RWPE2 (cell line): ENCODE results near the gene PEX6.

Experiments
- ATAC-seq: fragments of 200-7000 bp; cut with Tn5 transposase; 3 replicates; pipeline ENCODE4 v1.9.1; 2021; ENCODE audit warnings: low read depth
- DNase-seq: peaks from one replicate; pipeline ENCODE4 v3.0.0-alpha.2; 2020; ENCODE audit warnings: low spot score
- H3K27ac ChIP-seq: fragments of 450-650 bp; 2 replicates; pipeline ENCODE4 v1.5.1; 2017; ENCODE audit warnings: mild to moderate bottlenecking; ENCODE audit not compliant: poor library complexity, severe bottlenecking
- H3K27me3 ChIP-seq: fragments of 250-450 bp; sonication (Bioruptor Pico); 2 replicates; pipeline ENCODE4 v1.5.1; 2021; ENCODE audit warnings: mild to moderate bottlenecking, moderate library complexity; ENCODE audit not compliant: insufficient read depth, poor library complexity, severe bottlenecking
- H3K36me3 ChIP-seq: fragments of 250-450 bp; sonication (Bioruptor Pico); 2 replicates; pipeline ENCODE4 v1.5.1; 2020; ENCODE audit warnings: low read depth, mild to moderate bottlenecking, moderate library complexity
- H3K4me1 ChIP-seq: fragments of 250-450 bp; sonication (Bioruptor Pico); 2 replicates; pipeline ENCODE4 v1.5.1; 2021; ENCODE audit warnings: mild to moderate bottlenecking, moderate library complexity; ENCODE audit not compliant: insufficient read depth, poor library complexity, severe bottlenecking
- H3K4me3 ChIP-seq: fragments of 250-450 bp; sonication (Bioruptor Pico); 2 replicates; pipeline ENCODE4 v1.5.1; 2021; ENCODE audit warnings: mild to moderate bottlenecking, moderate library complexity; ENCODE audit not compliant: severe bottlenecking
- H3K9me3 ChIP-seq: fragments of 250-450 bp; sonication (Bioruptor Pico); 2 replicates; pipeline ENCODE4 v1.5.1; 2021; ENCODE audit warnings: mild to moderate bottlenecking, moderate library complexity; ENCODE audit not compliant: severe bottlenecking
- TF ChIP-seq, protein P1 (sequence below): fragments of 450-650 bp; IDR thresholded peaks from one replicate; pipeline ENCODE4 v1.5.1; 2017; ENCODE audit warnings: mild to moderate bottlenecking, moderate library complexity; ENCODE audit not compliant: poor library complexity, severe bottlenecking

The PEX6 gene

DNA sequence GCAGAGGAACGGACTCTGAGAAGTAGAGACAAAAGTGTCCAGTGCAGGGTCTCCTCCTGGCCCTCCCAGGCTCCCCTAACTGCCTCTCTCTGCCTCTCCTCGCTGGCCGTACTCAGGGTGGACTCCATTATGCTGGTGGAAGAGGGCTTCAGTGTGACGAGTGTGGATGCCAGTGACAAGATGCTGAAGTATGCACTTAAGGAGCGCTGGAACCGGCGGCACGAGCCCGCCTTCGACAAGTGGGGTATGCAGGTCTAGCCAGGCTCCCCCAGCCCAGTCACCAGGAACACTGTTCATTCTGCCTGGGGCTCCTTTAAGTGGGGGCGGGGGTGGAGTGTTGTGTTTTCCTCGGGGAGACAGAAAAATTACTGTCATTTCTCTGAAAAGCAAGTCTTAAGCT lies 16.9 kb downstream of the PEX6 start:
- ATAC-seq = no peak
- no peaks in the 10 kb centered on the region for H3K36me3 ChIP-seq
- no peaks in the 10 kb centered on the region for H3K4me1 ChIP-seq
- H3K27ac ChIP-seq = no peak overlapping the region
- no peak for DNase-seq
- no peak overlapping the region for H3K4me3 ChIP-seq
- no peaks in the 10 kb centered on the region for H3K27me3 ChIP-seq
- H3K9me3 ChIP-seq = no peaks in the 10 kb centered on the region
- TF ChIP-seq, protein P1, sequence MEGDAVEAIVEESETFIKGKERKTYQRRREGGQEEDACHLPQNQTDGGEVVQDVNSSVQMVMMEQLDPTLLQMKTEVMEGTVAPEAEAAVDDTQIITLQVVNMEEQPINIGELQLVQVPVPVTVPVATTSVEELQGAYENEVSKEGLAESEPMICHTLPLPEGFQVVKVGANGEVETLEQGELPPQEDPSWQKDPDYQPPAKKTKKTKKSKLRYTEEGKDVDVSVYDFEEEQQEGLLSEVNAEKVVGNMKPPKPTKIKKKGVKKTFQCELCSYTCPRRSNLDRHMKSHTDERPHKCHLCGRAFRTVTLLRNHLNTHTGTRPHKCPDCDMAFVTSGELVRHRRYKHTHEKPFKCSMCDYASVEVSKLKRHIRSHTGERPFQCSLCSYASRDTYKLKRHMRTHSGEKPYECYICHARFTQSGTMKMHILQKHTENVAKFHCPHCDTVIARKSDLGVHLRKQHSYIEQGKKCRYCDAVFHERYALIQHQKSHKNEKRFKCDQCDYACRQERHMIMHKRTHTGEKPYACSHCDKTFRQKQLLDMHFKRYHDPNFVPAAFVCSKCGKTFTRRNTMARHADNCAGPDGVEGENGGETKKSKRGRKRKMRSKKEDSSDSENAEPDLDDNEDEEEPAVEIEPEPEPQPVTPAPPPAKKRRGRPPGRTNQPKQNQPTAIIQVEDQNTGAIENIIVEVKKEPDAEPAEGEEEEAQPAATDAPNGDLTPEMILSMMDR = no peak

- DNase-seq (no peak), ATAC-seq (no peak; the same call in 1 of the 3 replicates)
- H3K4me1 ChIP-seq = no peaks in the 10 kb centered on the region
- H3K27ac ChIP-seq = no peak overlapping the region
- TF ChIP-seq, protein P1 = no peak
- no peaks in the 10 kb centered on the region for H3K27me3 ChIP-seq
- no peaks in the 10 kb centered on the region for H3K36me3 ChIP-seq
- no peaks in the 10 kb centered on the region for H3K9me3 ChIP-seq
- H3K4me3 ChIP-seq = peak overlapping the region; percentile 37
Measured at GRCh38 chr6:42961020-42961470, 17.9 kb downstream of the PEX6 start.

DNA sequence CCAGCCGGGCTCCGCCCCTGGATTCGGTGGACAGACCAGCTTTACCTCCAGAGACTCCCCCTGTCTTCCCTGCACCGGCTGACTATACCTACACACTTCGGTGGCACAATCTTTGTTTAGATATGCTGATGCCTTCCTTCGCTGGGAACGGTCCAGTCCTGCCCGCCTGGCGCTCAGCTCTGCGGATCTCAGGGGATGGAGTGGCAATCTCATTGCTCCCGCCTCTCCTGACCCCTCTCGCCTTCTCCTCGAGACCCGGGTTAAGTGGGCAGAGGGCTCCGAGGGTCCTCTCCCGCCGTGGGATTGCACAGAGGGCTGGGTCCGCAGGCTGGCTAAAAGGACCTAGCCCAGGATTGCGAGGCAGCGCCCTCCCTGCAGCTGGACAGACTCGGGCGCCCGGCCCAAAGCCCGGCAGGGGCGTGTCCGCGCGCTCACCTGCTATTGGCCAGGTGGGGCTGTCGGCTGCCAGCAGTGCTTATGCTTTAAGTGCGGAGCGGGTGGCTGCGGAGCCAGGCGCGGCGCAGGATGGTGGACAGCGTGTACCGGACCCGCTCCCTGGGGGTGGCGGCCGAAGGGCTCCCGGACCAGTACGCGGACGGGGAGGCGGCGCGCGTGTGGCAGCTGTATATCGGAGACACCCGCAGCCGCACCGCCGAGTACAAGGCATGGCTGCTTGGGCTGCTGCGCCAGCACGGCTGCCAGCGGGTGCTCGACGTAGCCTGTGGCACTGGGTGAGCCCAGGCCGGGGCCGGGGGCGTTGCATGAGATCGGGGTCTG lies 18.6 kb downstream of the PEX6 start, which contains the start of gene GNMT:
TSS of gene GNMT (plus strand) at position 512 of the 777 bp plus-strand sequence. CDS start at position 526, 14 bp downstream.
- TF ChIP-seq, protein P1 = no peak
- DNase-seq = peak; percentile 81
- H3K9me3 ChIP-seq = no peaks in the 10 kb centered on the region
- H3K27ac ChIP-seq = no peak within 1 kb of the TSS
- ATAC-seq = peak; percentile 89
- H3K27me3 ChIP-seq = no peaks in the 10 kb centered on the region
- H3K4me3 ChIP-seq = peak within 1 kb of the TSS; percentile 37
- H3K4me1 ChIP-seq = no peaks in the 10 kb centered on the region
- no peaks in the 10 kb centered on the region for H3K36me3 ChIP-seq

DNA sequence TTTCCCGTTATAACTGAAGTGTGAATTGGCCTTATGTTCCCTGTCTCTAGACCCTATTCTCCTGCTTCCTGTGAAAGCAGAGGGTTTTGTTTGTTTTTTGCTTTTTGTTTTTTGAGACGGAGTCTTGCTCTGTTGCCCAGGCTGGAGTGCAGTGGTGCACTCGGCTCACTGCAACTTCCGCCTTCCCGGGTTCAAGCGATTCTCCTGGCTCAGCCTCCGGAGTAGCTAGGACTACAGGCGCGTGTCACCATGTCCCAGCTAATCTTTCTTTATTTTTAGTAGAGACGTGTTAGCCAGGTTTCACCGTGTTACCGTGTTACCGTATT lies 19.1 kb downstream of the PEX6 start:
- Histone ChIP-seq H3K9me3 (no peaks in the 10 kb centered on the region), H3K4me3 (peak overlapping the region; percentile 37)
- ATAC-seq = no peak

More for the DNA sequence above, 19.1 kb downstream of the PEX6 start:
- TF ChIP-seq, protein P1 = no peak
- Histone ChIP-seq H3K4me1 (no peaks in the 10 kb centered on the region), H3K27me3 (no peaks in the 10 kb centered on the region), H3K27ac (no peak overlapping the region), H3K36me3 (no peaks in the 10 kb centered on the region)
- DNase-seq = no peak
